H1 (cell line): ENCODE results near the gene TMEM79. TPM values are rescaled to one million over a fixed set of nuclear protein-coding genes. Genes with fewer than 3 reads are reported as not detected.

Source experiments
- CTCF ChIA-PET: fragments of 300-600 bp; sonication (Branson Sonifier 250); formaldehyde crosslinking; loops from one replicate; lab custom pipeline; 2021; ENCODE audit not compliant: partially characterized antibody; lab: Charles Lee
- POLR2A ChIA-PET: fragments of 300-600 bp; sonication (Branson Sonifier 250); formaldehyde crosslinking; loops from one replicate; lab custom pipeline; 2021; ENCODE audit warnings: inconsistent platforms; ENCODE audit not compliant: partially characterized antibody; lab: Charles Lee
- DNase-seq, 2 experiments: peaks; one replicate each; pipeline versions ENCODE4 v3.0.0 to v3.0.0-alpha.2; 2010 to 2022; ENCODE audit warnings: low spot score in 2 of 2, low read depth in 1 of 2, mixed read lengths in 1 of 2
- FAIRE-seq: peaks from 2 replicates; lab custom pipeline; 2011; peaks lifted over from hg19 to GRCh38; lab: Jason Lieb, UNC
- H2AFZ ChIP-seq: 2 replicates; pipeline ENCODE4 v1.8.1; 2012; ENCODE audit warnings: low read length, inconsistent platforms
- H2AK5ac ChIP-seq: 2 replicates; pipeline ENCODE4 v1.6.1; 2013; ENCODE audit warnings: low read depth, low read length
- H2BK120ac ChIP-seq: replicated peaks from 2 replicates; pipeline ENCODE3; 2013; ENCODE audit warnings: low read depth, low read length, inconsistent platforms
- H2BK12ac ChIP-seq: 2 replicates; pipeline ENCODE4 v1.6.1; 2013; ENCODE audit warnings: low read depth, low read length
- H2BK15ac ChIP-seq: 2 replicates; pipeline ENCODE4 v1.6.1; 2013; ENCODE audit warnings: low read length
- H2BK20ac ChIP-seq: 2 replicates; pipeline ENCODE4 v1.6.1; 2013; ENCODE audit warnings: low read length
- H2BK5ac ChIP-seq: 2 replicates; pipeline ENCODE4 v1.6.1; 2013; ENCODE audit warnings: low read depth, low read length
- H3K14ac ChIP-seq: 2 replicates; pipeline ENCODE4 v1.6.1; 2013; ENCODE audit warnings: inconsistent platforms; ENCODE audit not compliant: insufficient read length
- H3K18ac ChIP-seq: 2 replicates; pipeline ENCODE4 v1.6.1; 2013; ENCODE audit warnings: low read length; ENCODE audit errors: extremely low read depth
- H3K23ac ChIP-seq: 2 replicates; pipeline ENCODE4 v1.6.1; 2013; ENCODE audit warnings: inconsistent platforms; ENCODE audit not compliant: insufficient read length
- H3K23me2 ChIP-seq: 2 replicates; pipeline ENCODE4 v1.6.1; 2013; ENCODE audit warnings: low read depth, low read length
- H3K27ac ChIP-seq: 2 replicates; pipeline ENCODE4 v1.6.1; 2011; ENCODE audit warnings: low read depth, low read length, inconsistent platforms
- H3K27me3 ChIP-seq, 4 experiments: replicated peaks in 1 of 4; 1 replicate in 1 of 4; 2 replicates in 3 of 4; pipeline versions ENCODE4 v1.6.1 to v1.8.1; 2011 to 2013; ENCODE audit warnings: low read length in 3 of 4, mild to moderate bottlenecking in 3 of 4, inconsistent platforms in 2 of 4, mixed read lengths in 2 of 4, moderate library complexity in 1 of 4; ENCODE audit not compliant: control insufficient read depth in 3 of 4, insufficient read depth in 3 of 4; ENCODE audit errors: extremely low read depth in 1 of 4
- H3K36me3 ChIP-seq, 4 experiments: 2 replicates each; pipeline versions ENCODE4 v1.6.1 to v1.8.1; 2011 to 2013; ENCODE audit warnings: mild to moderate bottlenecking in 4 of 4, low read length in 3 of 4, moderate library complexity in 2 of 4, control low read depth in 1 of 4, inconsistent platforms in 1 of 4; ENCODE audit not compliant: insufficient read depth in 4 of 4, control insufficient read depth in 2 of 4
- H3K4ac ChIP-seq: replicated peaks from 2 replicates; pipeline ENCODE3; 2013; ENCODE audit warnings: low read length, low read depth, mixed read lengths, inconsistent platforms; ENCODE audit not compliant: insufficient read length
- H3K4me1 ChIP-seq, 4 experiments: replicated peaks in 1 of 4; 1 replicate in 1 of 4; 2 replicates in 3 of 4; pipeline versions ENCODE4 v1.6.1 to v1.8.1; 2011 to 2013; ENCODE audit warnings: low read length in 3 of 4, inconsistent platforms in 2 of 4, mixed read lengths in 1 of 4; ENCODE audit not compliant: insufficient read depth in 4 of 4, control insufficient read depth in 3 of 4
- H3K4me2 ChIP-seq, 2 experiments: 2 replicates each; pipeline versions ENCODE4 v1.6.1 to v1.8.1; 2011 to 2013; ENCODE audit warnings: low read depth in 2 of 2, low read length in 2 of 2, control low read depth in 1 of 2, inconsistent platforms in 1 of 2, mild to moderate bottlenecking in 1 of 2; ENCODE audit not compliant: insufficient read depth in 1 of 2
- H3K4me3 ChIP-seq, 4 experiments: fragments of 200-600, 300-600 bp in 1 of 4; sonication (generic), shearing (Covaris generic), sonication (Bioruptor Twin) in 1 of 4; 2 replicates each; pipeline versions ENCODE4 v1.5.1 to v1.8.1; 2011 to 2016; ENCODE audit warnings: low read length in 4 of 4, low read depth in 3 of 4, control low read depth in 2 of 4, inconsistent platforms in 2 of 4, mild to moderate bottlenecking in 2 of 4, mixed read lengths in 1 of 4, moderate library complexity in 1 of 4; ENCODE audit not compliant: insufficient read depth in 2 of 4; ENCODE audit errors: extremely low read depth in 1 of 4
- H3K56ac ChIP-seq: replicated peaks from 2 replicates; pipeline ENCODE3; 2013; ENCODE audit warnings: low read depth, mild to moderate bottlenecking, mixed read lengths, low read length, inconsistent platforms; ENCODE audit not compliant: insufficient read length
- H3K79me1 ChIP-seq: 2 replicates; pipeline ENCODE4 v1.6.1; 2013; ENCODE audit warnings: low read depth, low read length, control low read depth
- H3K79me2 ChIP-seq, 2 experiments: 2 replicates each; pipeline versions ENCODE4 v1.6.1 to v1.8.1; 2012 to 2013; ENCODE audit warnings: low read length in 2 of 2, mild to moderate bottlenecking in 2 of 2, inconsistent platforms in 1 of 2; ENCODE audit not compliant: insufficient read depth in 2 of 2, control insufficient read depth in 1 of 2
- H3K9ac ChIP-seq, 4 experiments: replicated peaks in 1 of 4; 1 replicate in 1 of 4; 2 replicates in 3 of 4; pipeline versions ENCODE4 v1.6.1 to v1.8.1; 2011 to 2013; ENCODE audit warnings: low read depth in 3 of 4, low read length in 3 of 4, control low read depth in 2 of 4, mild to moderate bottlenecking in 2 of 4, moderate library complexity in 2 of 4, inconsistent platforms in 1 of 4; ENCODE audit errors: extremely low read depth in 1 of 4
- H3K9me3 ChIP-seq, 2 experiments: 2 replicates each; pipeline versions ENCODE4 v1.6.1 to v1.8.1; 2012 to 2013; ENCODE audit warnings: mild to moderate bottlenecking in 2 of 2, moderate library complexity in 2 of 2, control low read depth in 1 of 2, inconsistent platforms in 1 of 2, low read depth in 1 of 2, low read length in 1 of 2, mixed read lengths in 1 of 2; ENCODE audit not compliant: insufficient read depth in 2 of 2
- H4K20me1 ChIP-seq, 2 experiments: replicated peaks in 1 of 2; 2 replicates each; pipeline versions ENCODE3 to v1.8.1; 2011 to 2013; ENCODE audit warnings: inconsistent platforms in 2 of 2, low read length in 2 of 2, mild to moderate bottlenecking in 1 of 2; ENCODE audit not compliant: insufficient read depth in 2 of 2, control insufficient read depth in 1 of 2
- H4K5ac ChIP-seq: 2 replicates; pipeline ENCODE4 v1.6.1; 2013; ENCODE audit warnings: low read length, low read depth, mixed read lengths, inconsistent platforms; ENCODE audit not compliant: insufficient read length
- H4K8ac ChIP-seq: 2 replicates; pipeline ENCODE4 v1.8.0; 2013; ENCODE audit warnings: mild to moderate bottlenecking, moderate library complexity, low read length, inconsistent platforms; ENCODE audit not compliant: insufficient read depth; ENCODE audit errors: extremely low read depth
- H4K91ac ChIP-seq: replicated peaks from 2 replicates; pipeline ENCODE3; 2013; ENCODE audit warnings: low read length, mixed read lengths, inconsistent platforms; ENCODE audit not compliant: insufficient read length
- FOSL1 ChIP-seq: IDR thresholded peaks from 2 replicates; pipeline ENCODE4 v1.6.1; 2011; ENCODE audit warnings: mild to moderate bottlenecking, low read depth, low read length, moderate library complexity; ENCODE audit not compliant: insufficient read depth
- MAX ChIP-seq: IDR thresholded peaks from 2 replicates; pipeline ENCODE4 v1.6.1; 2012; ENCODE audit warnings: inconsistent platforms
- POLR2AphosphoS5 ChIP-seq: IDR thresholded peaks from 2 replicates; pipeline ENCODE4 v1.6.1; 2011; ENCODE audit warnings: low read depth, low read length
- RBBP5 ChIP-seq: IDR thresholded peaks from 2 replicates; pipeline ENCODE4 v1.7.1; 2012; ENCODE audit warnings: low read depth, mild to moderate bottlenecking, inconsistent platforms, low read length, moderate library complexity, borderline replicate concordance
- RFX5 ChIP-seq: IDR thresholded peaks from 2 replicates; pipeline ENCODE4 v1.6.1; 2011; ENCODE audit warnings: low read depth, low read length, improper control_type of control experiment, borderline replicate concordance
- TBP ChIP-seq: IDR thresholded peaks from 2 replicates; pipeline ENCODE4 v1.6.1; 2011; ENCODE audit warnings: low read depth, low read length, improper control_type of control experiment
- WGBS, 2 experiments: shearing (Covaris generic) in 1 of 2; methylation state at CpG; one replicate each; pipeline versions ENCODE4 v1.1.6 to v1.1.7; 2013 to 2015; ENCODE audit warnings: low lambda C conversion rate in 2 of 2, mixed read lengths in 2 of 2, inconsistent platforms in 1 of 2, low coverage in 1 of 2, missing lambda C conversion rate in 1 of 2; ENCODE audit not compliant: insufficient replicate concordance in 2 of 2, insufficient coverage in 1 of 2, insufficient read length in 1 of 2; ENCODE audit errors: extremely low coverage in 1 of 2, missing lambda C conversion rate in 1 of 2; 5-methylcytosine and 5-hydroxymethylcytosine counted together
- polyA plus RNA-seq, 7 experiments: library from polyadenylated mRNA; depleted of rRNA in 3 of 7; stranded (reverse) in 5 of 7; unstranded in 2 of 7; fragments of >200 nt in 5 of 7; fragments of 200-250 nt in 2 of 7; gene quantifications; 1 replicate in 5 of 7; 2 replicates in 1 of 7; 4 replicates in 1 of 7; pipeline versions ENCODE4 v1.2.1 to v1.2.3, GENCODE V29; 2011 to 2013; ENCODE audit warnings: missing spikeins in 2 of 7, mixed read lengths in 2 of 7
- total RNA-seq: library from RNA; stranded (reverse); fragmentation: NEBNext Ultra II Directional; extraction: Animal tissue kit (Norgen Biotek cat#: 25700); gene quantifications from 2 replicates; pipeline ENCODE4 v1.2.1, GENCODE V29; 2021
- TF ChIP-seq, protein P1 (sequence below): IDR thresholded peaks from 2 replicates; pipeline ENCODE4 v1.6.1; 2012; ENCODE audit warnings: inconsistent platforms

The TMEM79 gene
- total and polyA plus RNA-seq, 2 of the 8 experiments (the other 6 are each of a cell fraction or from before 2014, with no cell fraction given): 2.1 to 2.3 TPM

DNA sequence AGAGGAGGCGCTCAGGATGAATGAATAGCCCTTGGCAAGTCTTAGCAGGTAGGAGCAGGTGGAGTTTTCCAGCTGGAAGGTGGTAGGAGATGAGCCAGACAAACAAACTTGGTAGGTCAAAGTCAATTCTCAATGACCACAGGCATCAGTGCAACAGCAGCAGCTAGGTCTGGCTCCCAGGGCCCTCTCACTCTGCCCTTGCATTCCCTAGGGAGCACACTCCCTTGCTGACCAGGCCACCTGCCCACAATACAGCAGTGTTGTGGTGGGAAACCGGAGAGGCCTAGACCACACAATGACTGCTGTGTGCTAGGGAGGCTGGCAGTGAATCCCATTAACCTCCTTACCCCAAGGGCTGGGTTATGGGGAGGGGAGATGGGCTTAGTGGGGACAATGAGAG is 23.2 kb upstream of the TMEM79 start:
- Histone ChIP-seq H2BK12ac (no peak overlapping the region), H3K4me2 (no peak overlapping the region), H3K56ac (no peak overlapping the region), H2BK120ac (no peak overlapping the region), H3K14ac (no peak overlapping the region), H4K20me1 (peaks cover 0 to 6% of the 10 kb centered on the region in 2 experiments), H3K9ac (no peak overlapping the region), H3K18ac (no peak overlapping the region), H2BK20ac (no peak overlapping the region), H3K27me3 (no peaks in the 10 kb centered on the region), H3K4me1 (no peaks in the 10 kb centered on the region), H3K79me1 (no peaks in the 10 kb centered on the region; the same call in 1 of the 2 replicates), H2BK5ac (no peak overlapping the region; the same call in 1 of the 2 replicates), H3K9me3 (peaks cover 0 to 2% of the 10 kb centered on the region in 2 experiments; a peak in 1 of 4 replicates), H3K36me3 (peaks cover 56 to 91% (median 82%) of the 10 kb centered on the region in 4 experiments), H3K23ac (no peak overlapping the region), H4K5ac (no peak overlapping the region), H3K4me3 (no peak overlapping the region), H3K4ac (no peak overlapping the region), H3K27ac (no peak overlapping the region), H2AK5ac (no peak overlapping the region), H4K91ac (no peak overlapping the region), H2AFZ (no peak overlapping the region), H2BK15ac (no peak overlapping the region), H4K8ac (no peak overlapping the region), H3K79me2 (no peaks in the 10 kb centered on the region), H3K23me2 (no peaks in the 10 kb centered on the region)
- FAIRE-seq: no peak
- 91% methylated on average over 2 of the region's 2 CpGs; no CpG with 5 or more reads in 1 of the 2 experiments for WGBS, 2 experiments
- DNase-seq: no peak
- CTCF ChIA-PET: interaction anchor here (1.5 to 47.2 kb wide), 7 partner anchors 9 to 120 kb away, joined by 3 to 1265 read pairs (median 11); partner anchors contain the start of genes PAQR6 and SEMA4A
- POLR2A ChIA-PET: interaction anchor here (0.6 to 5.3 kb wide), 10 partner anchors 8 to 66 kb away, joined by 3 to 30 read pairs (median 4); partner anchors contain the start of genes PAQR6 and SMG5
- no peak for TF ChIP-seq MAX
- TF ChIP-seq, protein P1, sequence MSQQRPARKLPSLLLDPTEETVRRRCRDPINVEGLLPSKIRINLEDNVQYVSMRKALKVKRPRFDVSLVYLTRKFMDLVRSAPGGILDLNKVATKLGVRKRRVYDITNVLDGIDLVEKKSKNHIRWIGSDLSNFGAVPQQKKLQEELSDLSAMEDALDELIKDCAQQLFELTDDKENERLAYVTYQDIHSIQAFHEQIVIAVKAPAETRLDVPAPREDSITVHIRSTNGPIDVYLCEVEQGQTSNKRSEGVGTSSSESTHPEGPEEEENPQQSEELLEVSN: no peak
- no peak for TF ChIP-seq POLR2AphosphoS5
- no peak for TF ChIP-seq TBP
- no peak for TF ChIP-seq RBBP5
- TF ChIP-seq FOSL1: no peak
- TF ChIP-seq RFX5: no peak
